PC-3 (cell line): ENCODE measurements around the gene C11orf21. TPM values are rescaled to one million over a fixed set of nuclear protein-coding genes. Genes with fewer than 3 reads are reported as not detected.
A peak's percentile ranks its signal among the peaks of the same experiment; 100 is the strongest.

Source experiments
- ATAC-seq: fragments of 200-7000 bp; cut with Tn5 transposase; 2 replicates; pipeline ENCODE4 v1.9.1; 2020; ENCODE audit warnings: mild to moderate bottlenecking, moderate library complexity
- BruUV-seq: library from RNA; stranded (reverse); fragments of 400-500 nt; replicated peaks from 2 replicates; lab custom pipeline; 2021; lab: Mats Ljungman, UMichigan
- CTCF ChIA-PET: fragments of 300-600 bp; sonication (Branson Sonifier 250); formaldehyde crosslinking; loops from one replicate; lab custom pipeline; 2022; ENCODE audit warnings: antibody characterized with exemption; lab: Charles Lee
- POLR2A ChIA-PET: fragments of 300-600 bp; sonication (Branson Sonifier 250); formaldehyde crosslinking; loops from one replicate; lab custom pipeline; 2022; ENCODE audit warnings: antibody characterized with exemption; ENCODE audit not compliant: unreplicated experiment; lab: Charles Lee
- DNase-seq: peaks from one replicate; pipeline ENCODE4 v3.0.0-alpha.2; 2015
- H2AFZ ChIP-seq: fragments of 300-600 bp; sonication (generic); 2 replicates; pipeline ENCODE4 v1.6.0; 2016; ENCODE audit warnings: antibody characterized with exemption, low read length
- H3F3A ChIP-seq: fragments of 300-600 bp; sonication (generic); one replicate; pipeline ENCODE4 v1.6.0; 2017; ENCODE audit warnings: antibody characterized with exemption, low read length, control low read depth, mild to moderate bottlenecking; ENCODE audit not compliant: unreplicated experiment
- H3K27ac ChIP-seq: fragments of 300-600 bp; sonication (generic); 2 replicates; pipeline ENCODE4 v1.5.1; 2016; ENCODE audit warnings: mild to moderate bottlenecking, low read length
- H3K27me3 ChIP-seq: fragments of 300-600 bp; sonication (generic); 2 replicates; pipeline ENCODE4 v1.6.1; 2016; ENCODE audit warnings: low read length, mixed read lengths
- H3K36me3 ChIP-seq: fragments of 300-600 bp; sonication (generic); 2 replicates; pipeline ENCODE4 v1.6.1; 2016; ENCODE audit warnings: low read depth, mixed run types, low read length, mixed read lengths
- H3K4me1 ChIP-seq: fragments of 300-600 bp; sonication (generic); 2 replicates; pipeline ENCODE4 v1.5.1; 2016; ENCODE audit warnings: low read length; ENCODE audit not compliant: insufficient read depth
- H3K4me2 ChIP-seq: fragments of 300-600 bp; sonication (generic); 2 replicates; pipeline ENCODE4 v1.6.0; 2016; ENCODE audit warnings: low read length
- H3K4me3 ChIP-seq: fragments of 300-600 bp; sonication (generic); 2 replicates; pipeline ENCODE4 v1.5.1; 2016; ENCODE audit warnings: mild to moderate bottlenecking, low read length, mixed read lengths
- H3K79me2 ChIP-seq: fragments of 300-600 bp; sonication (generic); 2 replicates; pipeline ENCODE4 v1.6.1; 2017; ENCODE audit warnings: low read length, mixed read lengths
- H3K9ac ChIP-seq: fragments of 300-600 bp; sonication (generic); 2 replicates; pipeline ENCODE4 v1.6.0; 2016; ENCODE audit warnings: mild to moderate bottlenecking, low read length
- H3K9me2 ChIP-seq: fragments of 300-600 bp; sonication (generic); replicated peaks from 2 replicates; pipeline ENCODE4 v1.6.1; 2016; ENCODE audit warnings: mixed run types, low read length, mixed read lengths
- H3K9me3 ChIP-seq: fragments of 300-600 bp; sonication (generic); 2 replicates; pipeline ENCODE4 v1.6.1; 2016; ENCODE audit warnings: low read length, mixed read lengths
- H4K20me1 ChIP-seq: fragments of 300-600 bp; sonication (generic); 2 replicates; pipeline ENCODE4 v1.6.1; 2016; ENCODE audit warnings: low read length, mixed read lengths
- EZH2 ChIP-seq: fragments of 300-600 bp; sonication (generic); IDR thresholded peaks from one replicate; pipeline ENCODE4 v1.6.1; 2017; ENCODE audit warnings: antibody characterized with exemption, mild to moderate bottlenecking, low read length; ENCODE audit not compliant: unreplicated experiment
- EZH2phosphoT487 ChIP-seq: fragments of 300-600 bp; sonication (generic); IDR thresholded peaks from 2 replicates; pipeline ENCODE4 v1.6.1; 2018; ENCODE audit warnings: mild to moderate bottlenecking, antibody characterized with exemption, low read length, borderline replicate concordance
- intact Hi-C: fragments of 100-400 bp; cut with micrococcal nuclease; formaldehyde crosslinking; loops from 2 replicates; pipeline ENCODE4 v1.9.0; 2023
- total RNA-seq: library from RNA; depleted of rRNA; stranded (reverse); fragments of >200 nt; gene quantifications from 2 replicates; pipeline ENCODE4 v1.2.3, GENCODE V29; 2014
- TF ChIP-seq, protein P1 (sequence below): fragments of 300-600 bp; sonication (generic); conservative IDR thresholded peaks from 2 replicates; pipeline ENCODE4 v1.5.1; 2017; ENCODE audit warnings: antibody characterized with exemption, low read depth, mild to moderate bottlenecking, low read length

The C11orf21 gene
- total RNA-seq, 1 experiment from 2014 or later: not detected

- peaks cover 14% of the 10 kb centered on the region for H3K4me1 ChIP-seq
- no peaks in the 10 kb centered on the region for H3K9me2 ChIP-seq
- CTCF ChIA-PET: no interaction called here
- H3K9ac ChIP-seq: no peak overlapping the region
- H3K4me3 ChIP-seq: no peak overlapping the region
- H2AFZ ChIP-seq: peak overlapping the region; percentile 73
- DNase-seq: no peak
- no peaks in the 10 kb centered on the region for H3K79me2 ChIP-seq
- intact Hi-C loops: no loop called here
- no peaks in the 10 kb centered on the region for H3K27me3 ChIP-seq
- H3K36me3 ChIP-seq: no peaks in the 10 kb centered on the region
- BruUV-seq: no TSS peak
- POLR2A ChIA-PET: no interaction called here
- H3K27ac ChIP-seq: peak overlapping the region; percentile 50
- no peaks in the 10 kb centered on the region for H3K9me3 ChIP-seq
- 0 out of 2 replicates have a peak overlapping the region, but pooled peaks have one; percentile 12 for H3K4me2 ChIP-seq
- TF ChIP-seq, protein P1, sequence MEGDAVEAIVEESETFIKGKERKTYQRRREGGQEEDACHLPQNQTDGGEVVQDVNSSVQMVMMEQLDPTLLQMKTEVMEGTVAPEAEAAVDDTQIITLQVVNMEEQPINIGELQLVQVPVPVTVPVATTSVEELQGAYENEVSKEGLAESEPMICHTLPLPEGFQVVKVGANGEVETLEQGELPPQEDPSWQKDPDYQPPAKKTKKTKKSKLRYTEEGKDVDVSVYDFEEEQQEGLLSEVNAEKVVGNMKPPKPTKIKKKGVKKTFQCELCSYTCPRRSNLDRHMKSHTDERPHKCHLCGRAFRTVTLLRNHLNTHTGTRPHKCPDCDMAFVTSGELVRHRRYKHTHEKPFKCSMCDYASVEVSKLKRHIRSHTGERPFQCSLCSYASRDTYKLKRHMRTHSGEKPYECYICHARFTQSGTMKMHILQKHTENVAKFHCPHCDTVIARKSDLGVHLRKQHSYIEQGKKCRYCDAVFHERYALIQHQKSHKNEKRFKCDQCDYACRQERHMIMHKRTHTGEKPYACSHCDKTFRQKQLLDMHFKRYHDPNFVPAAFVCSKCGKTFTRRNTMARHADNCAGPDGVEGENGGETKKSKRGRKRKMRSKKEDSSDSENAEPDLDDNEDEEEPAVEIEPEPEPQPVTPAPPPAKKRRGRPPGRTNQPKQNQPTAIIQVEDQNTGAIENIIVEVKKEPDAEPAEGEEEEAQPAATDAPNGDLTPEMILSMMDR: no peak
- no peak for TF ChIP-seq EZH2
- no peak for TF ChIP-seq EZH2phosphoT487
- H3F3A ChIP-seq: no peaks in the 10 kb centered on the region
- no peaks in the 10 kb centered on the region for H4K20me1 ChIP-seq
- ATAC-seq: peak; percentile 60
Observed at GRCh38 chr11:2311353-2312133, 9.8 kb upstream of the C11orf21 start.

GRCh38 chr11:2310786-2311352 lies 9.2 kb upstream of the C11orf21 start:
- Histone ChIP-seq H3K27me3 (no peaks in the 10 kb centered on the region), H4K20me1 (no peaks in the 10 kb centered on the region), H3K36me3 (no peaks in the 10 kb centered on the region), H3K9ac (no peak overlapping the region), H2AFZ (no peak overlapping the region), H3K79me2 (no peaks in the 10 kb centered on the region), H3K9me2 (no peaks in the 10 kb centered on the region), H3K4me3 (no peak overlapping the region), H3K27ac (no peak overlapping the region), H3F3A (no peaks in the 10 kb centered on the region), H3K4me2 (no peak overlapping the region), H3K4me1 (peaks cover 14% of the 10 kb centered on the region), H3K9me3 (no peaks in the 10 kb centered on the region)
- intact Hi-C loops: no loop called here
- BruUV-seq: no TSS peak
- ChIA-PET POLR2A (no interaction called here), CTCF (no interaction called here)
- DNase-seq: no peak
- TF ChIP-seq, protein P1: no peak
- TF ChIP-seq EZH2 (no peak), EZH2phosphoT487 (no peak)
- ATAC-seq: no peak
